Measurements from ENCODE around the gene TCF19.
A peak's percentile ranks its signal among the peaks of the same experiment; 100 is the strongest.
"Not testable (repeated sequence)": the region's sequence is repeated elsewhere in the genome, so short reads cannot be mapped to it uniquely, and the experiment has no call there.

TCF19 gene

DNA sequence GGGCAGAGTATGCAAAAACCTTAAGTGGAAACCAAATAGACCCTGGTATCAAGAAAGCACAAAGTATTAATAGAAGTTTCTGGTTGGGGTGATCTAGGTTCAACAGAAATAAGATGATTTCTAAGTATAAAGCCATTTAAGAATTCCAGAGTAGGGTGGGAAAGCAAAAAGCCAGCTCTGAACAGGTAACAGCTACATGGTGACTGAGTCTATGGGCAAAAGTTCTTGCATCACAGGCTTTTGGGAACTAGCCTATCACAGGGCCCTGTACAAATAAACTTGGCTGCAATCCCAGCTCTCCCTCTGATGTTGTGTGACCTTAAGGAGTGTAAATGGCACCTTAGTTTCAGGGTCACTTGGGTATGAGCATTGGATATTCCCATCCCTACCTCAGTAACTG, 5.5 kb downstream of the TCF19 start:
- no peak for DNase-seq

DNA sequence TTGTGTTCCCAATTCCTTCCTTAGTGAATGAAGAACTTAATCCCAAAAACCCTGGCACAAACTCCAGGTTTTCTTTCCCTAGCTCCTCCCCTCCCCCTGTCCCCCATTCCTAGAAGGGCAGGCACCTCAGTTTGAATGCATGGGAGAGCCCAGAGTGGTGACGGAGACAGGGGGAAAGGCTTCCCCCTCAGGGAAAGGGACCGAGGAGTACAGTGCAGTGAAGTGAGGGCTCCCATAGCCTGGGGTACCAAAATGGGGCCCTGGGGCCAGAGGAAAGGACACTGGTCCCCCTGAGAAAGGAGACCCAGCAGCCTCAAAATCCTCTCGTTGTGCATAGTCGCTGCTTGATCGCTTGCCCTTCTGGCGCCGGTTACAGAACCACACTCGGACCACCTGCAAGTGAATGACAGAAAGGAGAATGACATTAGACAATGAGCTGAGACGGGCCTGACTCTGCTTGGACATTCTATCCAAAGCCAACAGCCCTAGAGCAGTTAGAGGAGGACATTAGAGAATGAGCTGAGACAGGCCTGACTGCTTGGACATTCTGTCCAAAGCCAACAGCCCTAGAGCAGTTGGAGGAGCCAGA, 6.2 kb downstream of the TCF19 start:
- DNase-seq: not testable (repeated sequence)

- not testable (repeated sequence) for DNase-seq
These were observed 6.9 kb downstream of the TCF19 start for GRCh38 chr6:31165064-31165832.

- no peak for DNase-seq
These were observed 7.6 kb downstream of the TCF19 start for GRCh38 chr6:31165986-31166385.

GRCh38 chr6:31168606-31169005, 10.2 kb downstream of the TCF19 start:
- no peak for DNase-seq

GRCh38 chr6:31169123-31169857, 10.9 kb downstream of the TCF19 start:
- no peak for DNase-seq

DNA sequence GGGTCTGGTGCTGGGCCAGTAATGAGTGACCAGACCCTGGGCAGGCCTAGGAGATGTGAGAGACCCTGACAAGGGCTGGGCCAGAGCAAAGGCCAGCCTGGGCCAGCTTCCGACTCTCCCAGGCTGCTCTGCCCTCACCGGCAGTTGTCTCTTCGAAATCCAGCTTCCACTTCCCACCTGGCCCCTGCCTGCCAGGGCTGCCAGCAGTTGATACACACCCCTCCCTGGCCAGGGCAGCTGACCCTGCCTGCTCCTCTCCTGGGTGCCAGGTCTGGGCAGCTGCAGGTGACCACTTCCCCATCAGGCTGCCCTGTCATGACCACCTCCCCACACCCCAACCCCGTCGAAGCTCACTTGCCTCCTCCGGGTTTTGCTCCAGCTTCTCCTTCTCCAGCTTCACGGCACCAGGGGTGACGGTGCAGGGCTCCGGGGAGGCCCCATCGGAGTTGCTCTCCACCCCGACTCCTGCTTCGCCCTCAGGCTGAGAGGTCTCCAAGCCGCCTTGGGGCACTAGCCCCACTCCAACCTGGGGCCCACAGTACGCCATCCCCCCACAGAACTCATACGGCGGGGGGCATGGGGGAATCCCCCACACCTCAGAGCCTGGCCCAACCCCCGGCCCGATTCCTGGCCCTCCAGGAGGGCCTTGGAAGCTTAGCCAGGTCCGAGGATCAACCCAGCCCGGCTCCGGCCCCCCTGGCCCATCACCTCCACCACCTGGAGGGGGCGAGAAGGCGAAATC, 11.6 kb downstream of the TCF19 start:
- not testable (repeated sequence) for DNase-seq

GRCh38 chr6:31170600-31170881, 12.2 kb downstream of the TCF19 start, which contains the start of gene POU5F1:
Gene POU5F1, minus strand, starts transcription at chr6:31170682. Its CDS starts 62 bp downstream, at chr6:31170620.
- no peak for DNase-seq

GRCh38 chr6:31170987-31171671, 12.7 kb downstream of the TCF19 start:
- no peak for DNase-seq

DNA sequence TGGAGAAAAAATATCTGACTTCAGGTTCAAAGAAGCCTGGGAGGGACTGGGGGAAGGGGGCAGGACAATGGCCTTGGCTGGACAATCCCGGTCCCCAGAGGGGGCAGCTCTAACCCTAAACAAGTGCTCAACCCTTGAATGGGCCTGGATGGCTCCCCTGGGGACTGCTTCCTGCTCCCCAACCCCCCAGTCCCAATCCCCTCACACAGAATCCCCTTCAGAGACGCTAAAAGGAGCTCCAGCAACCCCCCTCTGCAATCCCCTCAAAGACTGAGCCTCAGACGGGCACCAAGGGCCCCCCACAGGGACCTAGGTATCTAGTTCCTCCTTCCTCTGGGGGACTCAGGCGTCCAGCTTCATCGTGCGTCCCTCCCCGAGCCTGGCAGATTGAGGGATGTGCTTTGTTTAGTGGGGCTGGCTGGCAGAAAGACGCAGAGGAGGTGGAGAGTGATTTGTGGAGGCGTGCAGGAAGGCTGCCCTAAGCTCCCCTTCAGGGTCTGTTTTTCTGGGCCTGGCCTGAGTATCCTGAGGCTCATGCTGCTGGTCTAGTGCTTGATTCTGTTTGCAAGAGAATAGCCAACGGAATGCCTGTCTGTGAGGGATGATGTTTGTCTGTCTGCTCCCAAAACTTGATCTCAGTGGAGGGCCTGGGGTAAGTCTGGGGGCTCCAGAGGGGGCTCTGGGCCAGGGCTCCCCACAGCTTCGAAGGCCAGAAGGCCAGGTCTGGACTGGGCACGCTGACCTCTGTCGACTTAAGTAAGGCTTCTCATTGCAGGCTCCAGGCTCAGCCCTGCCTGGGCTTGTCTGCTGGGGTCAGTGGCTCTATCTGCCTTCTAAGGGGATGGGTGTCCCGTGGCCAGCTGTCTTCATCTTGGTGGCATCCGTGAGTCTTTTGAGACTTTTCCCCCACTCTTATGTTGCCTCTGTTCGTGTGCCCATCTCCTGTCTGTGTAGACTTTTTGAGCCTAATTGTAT, 13.8 kb downstream of the TCF19 start:
- no peak for DNase-seq

- no peak for DNase-seq
These were observed 14.6 kb downstream of the TCF19 start for GRCh38 chr6:31172973-31173384.

DNA sequence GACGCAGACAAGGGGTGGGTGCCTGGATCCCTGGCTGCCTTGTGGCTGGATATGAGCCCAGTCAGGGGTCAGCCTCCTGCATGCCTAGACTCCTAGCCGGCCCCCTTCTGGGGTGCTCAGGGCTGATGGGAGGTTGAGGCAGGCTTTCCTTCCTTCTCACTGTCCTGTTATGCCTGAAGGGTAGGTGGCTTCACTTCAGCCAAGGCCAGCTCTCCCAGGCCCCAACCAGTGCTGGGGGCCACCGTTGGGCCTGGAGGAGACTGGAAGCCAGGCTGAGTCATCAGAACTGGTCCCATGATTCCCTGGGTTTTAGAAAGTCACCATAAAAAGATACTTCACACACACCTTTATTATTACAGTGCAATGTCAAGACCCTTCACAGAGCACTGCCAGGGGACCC, 15.0 kb downstream of the TCF19 start:
- DNase-seq: no peak

DNA sequence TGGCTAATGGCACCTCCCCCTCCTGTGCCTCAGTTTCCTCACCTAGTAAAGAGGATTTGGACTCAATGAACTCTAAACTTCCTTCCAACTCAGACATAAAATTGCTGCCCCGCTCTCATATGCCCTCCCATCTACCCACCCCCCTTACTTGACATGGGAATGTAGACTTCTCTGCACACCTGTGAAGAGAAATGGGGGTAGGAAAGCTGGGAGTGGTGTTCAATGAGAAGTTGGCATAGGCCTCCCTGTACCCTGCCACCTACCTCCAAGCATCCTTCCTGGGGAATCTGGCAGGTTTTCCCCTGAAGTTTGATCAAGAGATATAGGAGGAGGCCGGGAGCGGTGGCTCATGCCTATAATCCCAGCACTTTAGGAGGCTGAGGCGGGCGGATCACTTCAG, 16.0 kb downstream of the TCF19 start:
- DNase-seq: no peak

DNA sequence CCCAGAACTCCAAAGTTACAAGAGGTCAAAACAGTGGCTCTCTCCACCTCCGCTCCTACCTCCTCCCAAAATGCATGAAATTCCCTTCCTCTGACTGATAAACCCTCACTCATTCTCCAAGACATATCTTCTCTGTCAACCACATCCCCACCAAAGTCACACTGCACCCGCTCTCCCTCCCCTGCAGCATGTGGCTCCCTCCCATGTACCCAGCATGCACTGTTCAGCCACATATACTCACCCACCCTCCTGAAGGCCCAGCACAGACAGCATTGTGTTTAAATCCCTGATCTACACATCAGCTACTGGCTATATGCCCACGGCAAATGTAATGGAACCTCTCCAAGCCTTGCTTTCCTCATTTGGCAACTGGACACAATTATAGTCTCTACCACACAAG, 17.6 kb downstream of the TCF19 start:
- peak; percentile 39 for DNase-seq

- DNase-seq: no peak
These were observed 20.0 kb downstream of the TCF19 start for GRCh38 chr6:31178143-31179041.

- DNase-seq: no peak
These were observed 20.6 kb downstream of the TCF19 start for GRCh38 chr6:31179042-31179386.

DNA sequence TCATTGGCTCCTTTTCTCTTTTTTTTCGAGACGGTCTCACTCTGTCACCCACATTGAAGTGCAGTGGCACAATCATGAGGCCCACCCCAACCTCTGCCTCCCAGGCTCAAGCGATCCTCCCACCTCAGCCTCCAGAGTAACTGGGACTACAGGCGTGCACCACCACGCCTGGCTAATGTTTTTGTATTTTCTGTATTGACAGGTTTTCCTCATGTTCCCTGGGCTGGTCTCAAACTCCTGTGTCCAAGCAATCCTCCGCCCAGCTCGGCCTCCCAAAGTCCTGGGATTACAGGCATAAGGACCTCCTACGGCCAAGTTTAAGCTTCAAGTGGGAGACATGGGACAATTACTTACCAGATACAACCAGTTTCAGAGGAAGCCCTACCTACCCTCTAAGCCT, 21.5 kb downstream of the TCF19 start:
- no peak for DNase-seq

DNA sequence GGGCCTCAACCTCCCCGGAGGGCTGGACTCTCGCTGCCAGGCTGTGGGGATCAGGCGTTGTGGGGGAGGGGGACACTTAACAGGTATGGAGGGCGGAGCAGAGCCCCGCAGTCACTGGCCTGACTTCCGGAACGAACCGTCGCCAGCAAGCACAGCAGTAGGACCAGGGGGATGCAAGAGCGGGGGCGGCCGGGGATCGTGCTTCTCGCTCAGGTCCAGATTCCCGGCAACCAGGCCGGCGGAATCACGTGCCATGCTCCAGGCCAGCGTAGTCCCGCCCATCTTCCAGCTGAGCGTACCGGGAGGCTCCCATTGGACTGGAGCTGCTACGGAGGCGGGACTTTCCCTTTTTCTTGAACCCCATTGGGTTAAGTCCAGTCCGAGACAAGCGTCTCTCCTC, 22.1 kb downstream of the TCF19 start:
- DNase-seq: peak; percentile 73

GRCh38 chr6:31183287-31183686, 24.9 kb downstream of the TCF19 start:
- not testable (repeated sequence) for DNase-seq

DNA sequence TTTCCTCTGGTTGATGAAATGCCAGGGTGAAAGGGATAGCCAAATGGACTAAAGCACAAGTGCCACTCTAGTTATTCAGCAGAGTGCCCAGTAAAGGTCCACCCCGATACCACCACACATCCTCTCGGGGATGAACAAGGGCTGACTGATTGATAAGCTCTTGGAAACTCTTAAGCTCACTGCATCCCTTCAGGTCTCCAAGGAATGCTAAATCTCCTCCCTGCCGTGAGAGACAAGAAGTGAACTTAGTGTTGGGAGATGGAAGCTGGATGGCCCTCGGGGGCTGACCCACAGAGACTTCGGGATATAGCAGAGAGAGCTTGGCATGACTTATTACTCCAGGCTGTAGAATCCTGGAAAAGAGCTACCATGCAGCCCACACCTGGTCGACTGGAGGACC, 25.5 kb downstream of the TCF19 start:
- not testable (repeated sequence) for DNase-seq

GRCh38 chr6:31185695-31186051, 27.3 kb downstream of the TCF19 start:
- DNase-seq: not testable (repeated sequence)
